Measurements from ENCODE around the gene SOST. TPM values are rescaled to one million over a fixed set of nuclear protein-coding genes. Genes with fewer than 3 reads are reported as not detected.

SOST gene
- total RNA-seq, 1 donor from 2014 or later, result not detected

- peak; percentile 95 for ATAC-seq
- intact Hi-C loops (cut with DNase I), result no loop called here
- DNase-seq (ENCODE audit: missing footprints), result peak; percentile 91
Measured at GRCh38 chr17:43720311-43721060, 38.1 kb downstream of the SOST start.

DNA sequence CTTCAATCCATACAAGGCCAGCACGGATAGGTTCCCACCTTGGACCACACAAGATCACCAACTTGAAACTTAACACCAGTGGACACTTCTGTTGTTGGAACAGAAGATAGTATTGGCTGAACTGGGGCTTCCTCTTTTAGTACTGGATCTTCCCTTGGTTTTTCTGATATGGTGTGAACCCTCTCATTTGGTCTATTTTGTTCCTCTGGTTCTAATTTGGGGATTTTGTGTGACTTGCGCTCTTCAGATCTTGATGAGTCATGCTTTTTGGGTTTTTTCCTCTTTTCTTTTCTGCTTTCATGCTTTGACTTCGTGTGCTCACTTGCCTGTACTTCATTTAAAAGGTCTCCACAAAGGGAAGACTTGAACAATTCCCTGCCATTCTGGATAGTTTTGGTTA lies 39.0 kb downstream of the SOST start:
- no peak for DNase-seq (ENCODE audit: missing footprints)
- intact Hi-C loops (cut with DNase I), result no loop called here

GRCh38 chr17:43718544-43718943 lies 40.0 kb downstream of the SOST start:
- intact Hi-C loops (cut with DNase I), result no loop called here

More for the DNA sequence above, 39.0 kb downstream of the SOST start:
- ATAC-seq, result no peak

GRCh38 chr17:43717913-43718312 lies 40.7 kb downstream of the SOST start:
- DNase-seq (ENCODE audit: missing footprints) (no peak), ATAC-seq (no peak)
- intact Hi-C loops (cut with DNase I), result no loop called here

More at GRCh38 chr17:43718544-43718943, 40.0 kb downstream of the SOST start:
- DNase-seq (ENCODE audit: missing footprints) (no peak), ATAC-seq (no peak)

DNA sequence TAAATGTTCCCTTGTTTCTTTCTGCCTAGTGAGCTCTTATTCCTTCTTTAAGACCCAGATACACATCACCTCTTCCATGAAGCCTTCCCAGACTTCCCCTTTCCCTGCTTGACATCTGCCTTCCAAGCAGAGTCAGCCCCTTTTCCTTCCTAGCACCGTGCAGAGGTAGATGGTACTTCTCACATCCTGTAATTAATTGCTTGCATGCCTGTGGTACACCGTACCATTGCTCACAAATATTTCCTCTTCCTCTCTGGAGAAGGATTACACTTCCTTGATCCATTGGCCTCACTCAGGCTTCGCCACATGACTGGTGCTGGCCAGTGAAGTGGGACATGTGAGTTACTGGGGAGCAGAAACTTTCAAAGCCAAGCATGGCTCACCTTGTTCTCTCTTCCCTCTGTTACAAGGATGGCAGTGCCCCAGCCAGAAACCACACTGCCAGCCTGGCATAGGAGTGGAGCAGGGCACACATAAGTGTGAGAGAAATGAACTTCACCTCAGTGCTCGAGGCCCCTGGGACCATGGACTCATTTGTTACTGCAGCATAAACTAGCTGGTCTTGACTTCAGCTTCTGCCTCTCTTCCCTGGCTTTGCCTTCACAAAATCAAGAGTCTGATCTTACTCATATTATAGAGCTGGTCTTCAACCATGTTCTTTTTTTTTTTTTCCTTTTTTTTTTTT lies 44.0 kb downstream of the SOST start:
- intact Hi-C loops (cut with DNase I), result no loop called here
- ATAC-seq, result peak; percentile 8
- DNase-seq (ENCODE audit: missing footprints), result no peak

GRCh38 chr17:43713494-43714162 lies 45.0 kb downstream of the SOST start:
- no peak for DNase-seq (ENCODE audit: missing footprints)
- ATAC-seq, result peak; percentile 64
- intact Hi-C loops (cut with DNase I), result no loop called here

- intact Hi-C loops (cut with DNase I), result no loop called here
- DNase-seq (ENCODE audit: missing footprints), result no peak
- no peak for ATAC-seq
Measured at GRCh38 chr17:43712397-43712796, 46.2 kb downstream of the SOST start.

DNA sequence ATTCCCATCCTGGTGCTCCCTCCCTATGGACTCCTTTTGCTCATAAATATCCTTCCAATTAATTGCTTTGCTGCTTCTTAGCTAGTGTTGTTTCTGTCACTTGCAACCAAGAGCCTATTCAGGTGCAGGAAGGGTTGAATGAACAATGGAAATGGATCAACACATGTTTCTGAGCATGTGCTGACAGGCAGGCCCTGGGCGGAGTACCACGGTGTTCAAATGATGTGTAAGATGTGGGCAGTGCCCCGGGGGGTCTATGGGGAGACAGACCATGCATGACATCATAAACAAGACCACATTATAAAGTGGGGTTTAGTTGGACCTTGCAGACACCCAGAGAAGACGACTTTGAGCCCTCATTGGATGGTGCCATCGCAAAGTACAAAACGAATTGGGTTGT lies 48.5 kb downstream of the SOST start:
- DNase-seq (ENCODE audit: missing footprints) (no peak), ATAC-seq (no peak)
- intact Hi-C loops (cut with DNase I), result no loop called here

DNA sequence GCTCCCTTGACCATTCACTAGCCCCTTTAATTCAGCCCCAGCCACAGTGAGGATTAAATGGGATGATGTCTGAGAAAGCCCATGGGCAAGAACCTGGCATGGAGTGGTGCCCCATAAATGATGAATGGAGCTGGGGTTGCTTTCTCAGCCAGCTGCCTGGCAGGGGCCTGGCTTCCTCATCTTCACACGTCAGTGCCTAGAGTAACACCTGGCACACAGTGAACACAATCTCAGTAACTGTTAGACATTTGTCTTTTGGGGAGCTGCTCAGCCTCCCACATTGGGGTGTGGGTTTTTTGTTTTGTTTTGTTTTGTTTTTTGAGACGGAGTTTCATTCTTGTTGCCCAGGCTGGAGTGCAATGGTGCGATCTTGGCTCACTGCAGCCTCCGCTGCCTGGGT lies 49.4 kb downstream of the SOST start:
- ATAC-seq, result no peak
- intact Hi-C loops (cut with DNase I), result no loop called here
- DNase-seq (ENCODE audit: missing footprints), result no peak

DNA sequence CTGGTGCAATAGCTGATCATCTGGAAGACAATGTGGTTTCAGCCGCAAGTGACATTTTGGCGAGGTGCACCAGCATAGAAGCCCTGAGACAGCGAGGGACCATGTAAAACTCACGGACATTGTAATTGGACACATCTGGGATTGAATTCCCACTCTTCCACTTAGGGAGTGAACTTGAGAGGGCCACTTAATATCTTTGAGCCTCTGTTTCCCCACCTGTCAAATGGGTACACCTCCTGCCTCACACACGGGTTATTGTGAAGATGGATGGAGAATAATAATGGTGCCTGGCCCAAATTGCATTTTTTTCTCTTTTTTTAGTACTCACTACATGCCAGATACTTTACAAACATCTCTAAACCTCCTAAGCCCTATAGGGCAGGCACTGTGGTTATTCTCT lies 51.4 kb downstream of the SOST start:
- ATAC-seq, result no peak
- intact Hi-C loops (cut with DNase I), result no loop called here
- DNase-seq (ENCODE audit: missing footprints), result no peak

DNA sequence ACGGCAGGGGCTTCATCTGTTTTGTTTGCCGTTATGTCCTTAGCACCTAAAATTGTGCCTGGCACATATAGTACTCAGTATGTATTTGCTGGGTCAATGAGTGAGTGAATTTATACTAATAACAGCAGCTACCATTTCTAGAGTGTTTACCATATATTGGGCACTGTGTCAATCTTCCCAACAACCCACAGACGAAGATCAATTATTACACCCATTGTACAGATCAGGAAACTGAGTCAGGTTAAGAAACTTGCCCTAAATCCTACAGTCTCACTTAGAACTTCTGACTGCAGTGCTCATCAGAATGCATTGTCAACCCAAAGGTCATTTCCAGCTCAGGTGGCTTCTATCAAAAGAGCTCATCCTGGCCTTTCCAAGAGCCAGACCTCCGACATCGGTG lies 52.4 kb downstream of the SOST start:
- no peak for ATAC-seq

More for the DNA sequence above, 52.4 kb downstream of the SOST start:
- DNase-seq (ENCODE audit: missing footprints), result no peak
- intact Hi-C loops (cut with DNase I), result no loop called here

Other genes with a start within 250 kb of the SOST start
- gene ETV4, start 212.5 kb downstream of the SOST start, total RNA-seq, result 0.41 TPM
- 11.1 TPM for gene MEOX1, start 96.9 kb downstream of the SOST start, total RNA-seq
- gene DUSP3, start 20.2 kb upstream of the SOST start, total RNA-seq, result 260 TPM
- gene CFAP97D1, start 21.6 kb upstream of the SOST start, total RNA-seq, result not detected
- 43.0 TPM for gene MPP3, start 74.4 kb upstream of the SOST start, total RNA-seq
- 16.6 TPM for gene CD300LG, start 88.4 kb upstream of the SOST start, total RNA-seq
- gene MPP2, start 148.7 kb upstream of the SOST start, total RNA-seq, result 16.2 TPM
- not detected for gene PPY, start 183.7 kb upstream of the SOST start, total RNA-seq
- not detected for gene PYY, start 195.1 kb upstream of the SOST start, total RNA-seq
- 0.68 TPM for gene NAGS, start 245.8 kb upstream of the SOST start, total RNA-seq

Measured in Right ventricle myocardium inferior (tissue), 1 donor.